ENCODE results near the gene MCAM.

The MCAM gene

DNA sequence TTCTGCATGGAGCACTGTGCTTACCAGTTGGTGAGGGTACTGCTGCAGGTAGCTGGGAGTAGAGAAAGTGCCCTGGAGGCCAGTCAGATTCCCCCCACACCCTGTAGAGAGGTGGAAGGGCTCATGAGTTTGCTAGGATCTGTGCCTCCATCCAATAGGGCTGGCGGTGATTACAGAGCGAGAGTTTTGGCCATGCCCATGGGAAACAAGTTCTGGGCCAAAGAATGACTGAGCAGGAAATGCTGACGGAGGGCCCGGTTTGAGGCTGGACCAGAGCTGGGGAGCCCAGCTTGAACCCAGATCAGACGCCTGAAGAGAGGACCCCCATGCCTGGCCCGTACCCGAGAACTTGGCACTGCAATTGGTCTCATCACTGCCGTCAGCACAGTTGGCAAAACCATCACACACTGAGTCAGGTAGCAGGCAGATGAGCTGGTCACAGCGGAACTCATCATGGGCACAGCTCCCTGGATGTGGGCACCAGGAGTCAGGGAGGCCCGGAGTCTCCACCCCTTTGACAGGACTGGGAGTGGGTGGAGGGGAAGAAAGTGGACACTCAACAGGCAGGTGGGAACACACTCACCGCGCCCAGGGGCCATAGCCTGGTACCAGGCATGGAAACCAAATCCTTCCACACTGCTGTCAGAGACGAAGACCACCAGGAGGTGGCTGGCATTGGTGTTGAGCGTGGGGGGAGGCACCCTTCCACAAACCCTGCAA, 27.5 kb upstream of the MCAM start:
- no peak for DNase-seq

DNA sequence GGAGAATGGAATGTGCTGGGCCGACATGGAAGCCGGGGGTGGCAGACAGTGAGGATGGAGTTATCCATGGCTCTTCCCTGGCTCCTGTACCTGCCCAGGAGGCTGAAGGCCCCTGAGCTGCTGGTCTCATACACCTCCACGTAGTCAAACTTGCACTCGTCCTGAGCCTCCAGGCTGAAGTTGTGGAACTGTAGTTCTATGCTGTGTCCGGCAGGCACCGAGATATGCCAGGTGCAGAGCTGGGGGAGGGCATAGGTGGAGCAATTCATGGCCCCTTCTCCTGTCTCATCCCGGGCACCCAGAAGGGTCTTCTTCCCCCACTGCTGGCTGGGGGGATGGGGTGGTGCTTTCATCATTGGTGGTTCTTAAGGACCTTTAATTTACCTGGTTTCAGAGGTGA, 26.8 kb upstream of the MCAM start:
- no peak for DNase-seq

DNA sequence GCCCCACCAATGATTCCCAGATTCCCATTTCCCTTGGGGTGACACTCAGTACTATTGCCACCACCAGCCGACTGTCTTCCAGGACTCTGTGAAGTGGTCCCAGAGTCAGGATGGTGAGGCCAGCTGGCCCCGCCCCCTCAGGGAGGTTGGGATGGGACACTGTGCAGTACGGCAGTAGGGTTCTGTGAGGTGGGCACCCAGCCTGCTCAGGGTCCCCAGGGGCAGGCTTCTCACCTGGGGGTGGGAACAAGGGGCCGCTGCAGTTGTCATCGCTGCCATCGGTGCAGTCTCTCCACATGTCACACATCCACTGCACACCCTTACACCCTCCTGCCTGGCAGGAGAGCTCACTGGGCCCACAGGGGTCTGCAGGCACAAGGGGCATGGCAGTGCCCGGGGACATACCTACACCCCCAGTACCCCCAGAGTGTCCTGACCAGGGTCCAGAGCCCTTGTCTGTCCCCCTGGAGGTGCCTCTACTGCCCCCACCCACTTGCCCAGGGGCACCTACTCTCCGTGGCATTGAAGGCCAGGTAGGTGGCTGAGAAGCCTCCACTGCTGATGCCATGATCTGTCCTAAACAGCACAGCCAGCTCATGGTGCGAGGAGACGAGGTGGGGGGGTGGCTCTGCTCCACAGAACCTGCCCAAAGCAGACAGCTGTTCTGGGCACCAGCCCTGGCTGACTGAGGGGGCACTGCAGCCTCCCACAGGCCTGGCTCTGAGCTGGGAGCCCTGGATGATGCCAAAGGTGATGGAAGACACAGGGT, 25.6 kb upstream of the MCAM start:
- DNase-seq = no peak

DNA sequence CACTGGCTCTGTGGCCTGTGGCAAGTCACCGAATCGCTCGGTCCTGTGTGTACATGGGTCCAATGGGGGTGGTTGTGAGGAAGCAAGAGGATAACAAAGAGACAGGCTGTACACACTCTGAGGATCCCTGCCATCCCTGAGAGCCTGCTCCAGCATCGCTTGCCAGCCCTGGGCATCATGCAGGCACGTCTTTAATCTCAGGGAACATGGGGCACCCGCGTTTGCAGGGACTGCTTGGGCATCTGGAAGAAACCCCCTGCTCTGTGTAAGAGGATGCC, 25.0 kb upstream of the MCAM start:
- DNase-seq = no peak

DNA sequence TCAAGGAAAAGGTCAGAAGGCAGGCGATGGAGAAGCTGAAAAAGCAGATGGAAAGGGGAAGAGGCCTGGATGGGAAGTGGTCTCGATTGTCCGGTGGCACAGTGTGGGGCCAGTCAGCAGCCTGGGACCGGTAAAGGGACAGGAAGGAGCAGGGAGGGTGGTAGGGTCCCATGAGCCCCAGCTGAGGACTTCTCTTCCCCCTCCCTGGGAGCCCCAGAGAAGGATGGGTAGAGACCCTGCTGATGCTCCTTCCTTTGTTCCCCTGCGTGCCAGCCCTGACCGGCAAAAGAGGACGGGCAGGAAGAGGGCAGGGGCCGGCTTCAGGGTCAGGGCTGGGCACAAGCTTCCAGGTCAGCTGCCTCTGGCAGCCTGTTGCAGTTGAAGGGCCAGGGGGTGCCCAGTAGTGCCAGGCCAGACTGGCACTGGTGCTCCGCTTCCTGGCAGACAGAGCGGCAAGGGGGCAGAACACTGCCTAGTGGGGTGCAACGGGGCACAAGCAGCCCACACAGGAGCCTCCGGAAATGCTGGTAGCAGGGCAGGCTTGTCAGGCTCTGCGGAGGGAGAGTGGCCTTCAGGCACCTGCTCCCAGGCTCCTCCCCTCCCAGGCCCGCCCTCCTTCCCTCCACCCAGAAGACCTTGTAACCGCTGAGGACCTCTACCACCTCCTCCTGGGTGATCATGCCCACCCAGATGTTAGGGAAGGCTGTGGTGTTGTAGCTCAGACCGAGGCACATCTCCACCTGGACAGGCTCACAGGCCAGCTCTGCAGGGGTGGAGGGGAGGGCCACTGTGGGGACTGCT, 24.5 kb upstream of the MCAM start:
- no peak for DNase-seq

DNA sequence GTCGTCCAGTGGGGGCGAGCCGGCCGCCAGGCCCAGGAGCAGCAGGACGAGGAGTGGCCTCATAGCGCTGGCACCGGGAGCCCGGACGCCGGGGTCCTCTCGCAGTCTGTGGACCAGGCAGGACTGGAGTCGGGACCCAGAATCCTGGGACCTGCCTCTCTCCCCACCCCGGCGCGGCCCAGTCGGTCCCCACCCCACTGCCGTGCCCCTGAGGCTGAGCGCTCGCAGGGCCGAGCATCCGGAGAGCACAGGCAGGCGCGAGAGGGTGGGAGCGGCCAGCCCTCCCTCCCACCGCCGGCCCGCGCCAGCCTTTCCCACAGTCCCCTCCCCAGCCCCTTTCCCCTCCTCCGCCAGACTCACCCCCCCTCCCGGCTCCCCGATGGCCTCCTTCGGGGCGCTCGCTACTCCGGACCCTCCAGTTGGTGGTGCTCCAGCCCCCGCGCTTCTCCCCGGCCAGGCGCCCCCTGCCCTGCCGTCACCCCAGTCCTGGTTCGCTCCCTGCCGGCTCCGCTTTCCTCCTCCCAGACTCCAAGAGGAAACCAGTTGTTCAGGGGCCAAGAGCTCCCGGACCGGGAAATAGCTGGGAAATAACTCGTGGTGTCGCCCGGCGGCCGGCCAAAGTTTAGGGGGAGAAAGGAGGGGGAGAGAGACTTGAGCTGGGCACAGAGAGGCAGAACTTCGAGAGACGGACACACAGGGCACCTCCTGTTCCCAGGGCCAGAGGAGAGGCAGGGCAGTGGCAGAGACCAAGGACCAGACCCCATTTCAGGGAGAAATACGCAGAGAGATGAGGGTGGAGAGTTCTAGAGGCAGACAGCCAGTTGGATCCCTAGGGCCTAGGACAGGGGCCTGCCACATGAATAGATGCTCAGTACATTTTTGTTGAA, 23.6 kb upstream of the MCAM start, which contains the start of gene C1QTNF5:
Gene C1QTNF5 (minus strand): TSS at position 549 of the 887 bp plus-strand sequence. CDS start 486 bp downstream, at position 63.
- no peak for DNase-seq

DNA sequence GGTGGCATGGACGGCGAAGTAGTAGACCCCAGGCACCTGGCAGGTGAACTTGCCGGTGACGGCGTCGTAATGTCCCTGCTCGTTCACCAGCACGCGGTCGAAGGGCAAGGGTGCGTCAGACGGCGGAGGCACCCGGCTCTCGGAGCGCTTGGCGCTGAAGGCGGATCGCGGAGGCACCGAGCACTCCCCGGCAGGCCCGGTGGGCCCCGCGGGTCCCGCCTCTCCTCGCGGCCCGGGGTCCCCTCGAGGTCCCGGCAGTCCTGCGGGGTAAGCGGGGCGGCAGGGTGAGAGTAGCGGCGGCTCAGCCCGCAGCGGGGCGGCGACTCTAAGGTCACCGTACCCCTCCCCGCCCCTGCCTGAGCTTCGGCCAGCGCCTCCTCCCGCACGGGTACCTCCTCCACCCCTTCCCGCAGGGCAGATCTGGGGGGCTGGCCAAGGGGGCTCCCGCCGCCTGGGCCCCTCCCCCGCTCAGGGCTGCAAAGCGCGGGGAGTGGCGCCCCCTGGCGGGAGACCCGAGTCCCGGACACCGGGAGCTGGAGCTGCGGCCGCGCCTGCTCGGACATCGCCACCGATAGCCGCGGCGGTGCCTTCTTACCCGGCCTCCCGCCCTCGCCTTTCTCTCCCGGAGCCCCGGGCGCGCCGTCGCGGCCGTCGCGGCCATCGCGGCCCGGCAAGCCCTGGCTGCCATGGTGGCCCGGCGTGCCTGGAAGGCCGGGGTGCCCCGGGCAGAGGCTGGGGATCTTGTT, 22.8 kb upstream of the MCAM start:
- DNase-seq = no peak

DNA sequence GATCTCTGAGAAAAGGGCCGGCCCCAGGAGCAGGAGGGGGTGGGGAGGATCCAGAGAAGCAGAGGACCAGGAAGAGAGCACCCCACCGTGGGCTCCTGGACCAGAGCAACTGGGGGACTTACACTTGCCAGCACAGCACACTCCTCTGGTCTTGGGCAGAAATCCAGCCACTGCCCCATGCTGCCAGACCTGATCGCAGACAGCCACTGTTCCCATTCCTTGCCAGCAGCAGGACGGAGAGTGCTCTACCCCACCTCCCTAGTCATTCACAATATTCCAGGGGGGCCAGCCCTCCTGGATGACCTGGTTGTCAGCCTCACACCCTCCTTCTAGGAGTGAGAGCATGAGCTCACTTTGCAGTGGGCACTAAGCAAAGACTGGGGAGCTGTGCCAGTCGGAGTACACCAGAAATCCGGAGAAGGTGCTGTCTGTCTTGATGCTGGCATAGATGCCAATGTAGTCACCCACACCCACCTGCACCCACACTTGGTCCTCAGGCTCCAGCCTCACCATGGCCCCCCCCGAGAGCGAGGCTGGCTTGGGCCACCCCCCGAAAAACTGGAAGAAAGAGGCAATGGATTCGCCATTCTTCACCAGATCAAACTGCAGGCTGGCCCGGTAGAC, 22.1 kb upstream of the MCAM start:
- no peak for DNase-seq

DNA sequence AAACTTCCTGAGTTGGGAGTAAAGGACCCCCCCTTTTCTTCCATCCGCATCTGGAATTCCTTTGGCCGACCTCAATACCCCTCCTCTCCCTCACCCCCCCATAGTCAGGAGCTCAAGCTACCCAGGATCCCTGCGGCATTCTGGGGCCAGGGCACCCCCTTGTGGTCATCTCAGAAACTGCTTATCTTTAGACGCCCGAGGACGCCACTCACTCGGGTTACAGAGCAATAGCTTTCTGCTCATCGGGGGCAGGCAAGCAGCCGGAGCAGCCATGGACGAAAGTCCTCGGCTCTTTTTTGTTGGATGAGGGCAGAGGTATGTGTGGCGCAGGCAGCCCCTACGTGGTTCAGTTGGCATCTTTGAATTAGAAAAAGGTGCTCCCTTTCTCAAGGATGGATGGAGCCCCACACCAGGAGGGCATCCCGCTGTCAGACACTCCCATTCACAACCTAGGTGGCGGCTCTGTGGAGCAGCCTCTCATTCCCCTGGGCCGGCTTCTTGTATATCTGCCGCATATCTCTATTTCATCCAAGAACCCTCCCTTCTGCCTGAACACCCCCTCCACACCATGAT, 21.5 kb upstream of the MCAM start:
- peak; percentile 84 for DNase-seq

DNA sequence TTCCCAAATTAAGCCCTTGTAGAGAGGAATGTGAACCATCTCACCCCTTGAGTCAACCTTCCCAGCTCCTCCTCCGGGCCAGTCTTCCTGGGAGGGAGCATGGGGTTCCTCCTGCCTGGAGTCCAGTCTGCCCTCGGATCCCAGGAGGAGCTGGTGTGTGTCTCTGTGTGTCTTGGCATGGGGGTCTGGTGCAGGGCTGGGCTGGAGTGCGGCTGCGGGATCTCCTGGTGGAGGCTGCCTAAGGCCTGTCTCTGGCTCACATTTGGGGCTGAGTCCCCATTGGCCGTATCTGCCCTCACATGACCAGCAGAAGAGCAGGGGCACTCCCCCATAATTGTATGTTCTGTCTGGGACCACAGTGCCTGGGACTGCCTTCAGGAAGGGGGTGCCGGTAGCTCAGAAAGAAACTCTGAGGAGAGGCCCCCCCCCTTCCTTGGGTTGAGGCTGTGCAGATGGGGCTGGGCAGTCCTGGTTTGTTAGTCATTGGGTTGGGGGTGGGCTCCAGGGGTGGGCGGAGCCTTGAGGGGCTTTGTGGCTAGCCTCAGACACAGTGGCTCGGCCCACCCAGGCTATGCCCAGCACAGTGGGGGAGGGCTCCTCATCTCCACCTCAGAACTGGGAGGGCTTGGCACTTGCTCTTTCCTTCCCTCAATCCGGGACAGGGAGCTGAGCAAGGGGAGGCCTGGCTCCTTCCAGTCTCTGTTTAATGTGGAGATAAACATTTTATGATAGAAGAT, 20.8 kb upstream of the MCAM start:
- DNase-seq = no peak

DNA sequence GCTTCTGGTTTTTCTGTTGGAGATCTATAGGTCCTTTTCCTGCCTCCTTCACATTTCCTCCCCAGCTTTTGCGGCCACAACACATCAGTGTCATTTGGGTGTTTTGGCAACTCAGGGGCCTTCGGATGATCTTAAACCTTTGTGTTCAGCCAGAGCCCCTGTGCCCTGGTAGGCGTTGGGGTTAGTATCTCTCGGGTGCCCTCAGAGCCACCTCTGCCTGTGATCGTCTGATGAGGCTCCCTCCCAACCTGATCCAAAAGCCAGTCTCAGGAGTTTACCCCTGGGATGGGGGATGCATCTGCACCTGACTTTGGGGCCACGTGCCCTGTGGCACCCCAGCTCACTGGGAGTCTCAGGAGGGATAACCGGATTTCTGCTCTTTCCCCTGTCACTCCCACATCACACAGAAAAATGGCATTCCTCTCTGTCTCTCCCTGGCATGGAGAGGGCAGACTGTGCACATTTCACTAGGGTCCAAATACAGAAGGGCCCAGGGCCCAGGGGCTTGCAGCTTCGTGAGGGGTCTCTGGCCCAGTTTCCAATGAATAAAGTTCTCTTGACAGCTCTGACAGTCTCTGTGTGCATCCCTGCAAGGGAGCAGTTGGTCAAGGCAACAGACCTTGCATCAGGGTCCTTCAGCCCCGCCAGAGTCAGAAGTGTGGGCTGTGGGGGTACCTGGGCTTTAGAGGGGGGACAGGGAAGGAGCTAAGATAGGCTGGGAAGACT, 20.0 kb upstream of the MCAM start:
- no peak for DNase-seq

DNA sequence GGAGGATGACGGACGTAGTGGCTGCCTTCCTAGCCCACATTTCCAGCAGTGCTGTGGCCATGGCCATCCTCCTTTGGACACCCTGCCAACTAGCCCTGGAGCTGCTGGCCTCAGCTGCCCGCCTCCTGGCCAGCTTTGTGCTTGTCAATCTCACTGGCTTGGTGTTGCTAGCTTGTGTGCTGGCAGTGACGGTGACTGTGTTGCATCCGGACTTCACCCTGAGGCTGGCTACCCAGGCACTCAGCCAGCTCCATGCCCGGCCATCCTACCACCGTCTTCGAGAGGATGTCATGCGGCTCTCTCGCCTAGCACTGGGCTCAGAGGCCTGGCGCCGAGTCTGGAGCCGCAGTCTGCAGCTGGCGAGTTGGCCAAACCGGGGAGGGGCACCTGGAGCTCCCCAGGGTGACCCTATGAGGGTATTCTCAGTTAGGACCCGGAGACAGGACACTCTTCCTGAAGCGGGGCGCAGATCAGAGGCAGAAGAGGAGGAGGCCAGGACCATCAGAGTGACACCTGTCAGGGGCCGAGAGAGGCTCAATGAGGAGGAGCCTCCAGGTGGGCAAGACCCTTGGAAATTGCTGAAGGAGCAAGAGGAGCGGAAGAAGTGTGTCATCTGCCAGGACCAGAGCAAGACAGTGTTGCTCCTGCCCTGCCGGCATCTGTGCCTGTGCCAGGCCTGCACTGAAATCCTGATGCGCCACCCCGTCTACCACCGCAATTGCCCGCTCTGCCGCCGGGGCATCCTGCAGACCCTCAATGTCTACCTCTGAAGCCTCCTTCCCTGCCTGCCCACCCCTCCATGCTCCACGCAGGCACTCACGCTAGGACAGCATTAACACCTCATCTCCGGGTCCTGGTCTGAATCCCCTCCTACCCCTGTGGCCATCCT, 19.0 kb upstream of the MCAM start:
- no peak for DNase-seq

DNA sequence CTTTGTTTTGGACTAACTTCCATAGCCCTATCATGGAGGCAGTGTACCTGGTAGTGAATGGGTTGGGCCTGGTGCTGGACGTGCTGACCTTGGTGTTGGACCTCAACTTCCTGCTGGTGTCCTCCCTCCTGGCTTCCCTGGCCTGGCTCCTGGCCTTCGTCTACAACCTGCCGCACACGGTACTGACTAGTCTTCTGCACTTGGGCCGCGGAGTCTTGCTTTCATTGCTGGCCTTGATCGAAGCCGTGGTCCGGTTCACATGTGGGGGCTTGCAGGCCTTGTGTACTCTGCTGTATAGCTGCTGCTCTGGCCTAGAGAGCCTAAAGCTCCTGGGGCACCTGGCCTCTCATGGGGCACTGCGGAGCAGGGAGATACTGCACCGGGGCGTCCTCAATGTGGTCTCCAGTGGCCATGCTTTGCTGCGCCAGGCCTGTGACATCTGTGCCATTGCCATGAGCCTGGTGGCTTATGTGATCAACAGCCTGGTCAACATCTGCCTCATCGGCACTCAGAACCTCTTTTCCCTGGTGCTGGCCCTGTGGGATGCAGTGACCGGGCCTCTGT, 18.2 kb upstream of the MCAM start:
- DNase-seq = no peak

DNA sequence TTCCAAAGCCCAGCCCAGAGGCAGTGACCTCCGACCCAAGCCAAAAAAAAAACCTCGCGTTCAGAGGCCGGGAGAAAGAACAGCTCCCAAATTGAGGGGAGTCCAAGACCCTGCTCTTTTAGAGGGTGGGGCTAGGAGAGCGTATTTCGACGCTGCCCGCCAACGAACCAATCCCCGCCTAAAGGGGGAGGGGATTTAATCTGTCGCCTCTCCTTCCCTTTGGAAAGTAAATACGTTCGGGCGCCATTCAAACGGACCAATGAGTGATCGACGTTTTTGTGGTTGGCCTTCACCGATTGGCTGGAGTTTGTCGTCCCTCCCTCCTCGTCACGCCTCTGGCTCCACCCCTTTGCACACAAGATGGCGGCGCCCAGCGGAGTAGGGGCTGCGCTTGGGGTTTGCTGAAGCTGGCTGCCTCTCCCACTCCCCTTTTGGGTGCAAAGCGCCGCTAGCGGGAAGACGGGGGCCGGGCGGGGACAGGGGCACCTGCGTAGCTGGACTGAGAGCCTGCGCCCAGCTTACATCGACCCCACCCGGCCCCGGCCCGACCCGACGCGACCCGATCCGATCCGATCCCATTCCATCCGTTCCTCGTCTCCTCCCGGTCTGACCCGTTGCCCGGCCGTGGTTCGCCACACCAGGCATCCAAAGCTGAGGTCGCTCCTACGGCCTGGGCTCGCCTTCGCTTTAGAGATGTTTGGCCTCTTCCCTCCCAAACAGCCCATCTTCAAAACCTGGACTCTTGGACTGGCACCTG, 17.4 kb upstream of the MCAM start, which contains the start of gene RNF26:
Gene RNF26 (plus strand): TSS at position 354 of the 757 bp plus-strand sequence. CDS start 596 bp downstream, outside the sequence.
- peak; percentile 94 for DNase-seq

DNA sequence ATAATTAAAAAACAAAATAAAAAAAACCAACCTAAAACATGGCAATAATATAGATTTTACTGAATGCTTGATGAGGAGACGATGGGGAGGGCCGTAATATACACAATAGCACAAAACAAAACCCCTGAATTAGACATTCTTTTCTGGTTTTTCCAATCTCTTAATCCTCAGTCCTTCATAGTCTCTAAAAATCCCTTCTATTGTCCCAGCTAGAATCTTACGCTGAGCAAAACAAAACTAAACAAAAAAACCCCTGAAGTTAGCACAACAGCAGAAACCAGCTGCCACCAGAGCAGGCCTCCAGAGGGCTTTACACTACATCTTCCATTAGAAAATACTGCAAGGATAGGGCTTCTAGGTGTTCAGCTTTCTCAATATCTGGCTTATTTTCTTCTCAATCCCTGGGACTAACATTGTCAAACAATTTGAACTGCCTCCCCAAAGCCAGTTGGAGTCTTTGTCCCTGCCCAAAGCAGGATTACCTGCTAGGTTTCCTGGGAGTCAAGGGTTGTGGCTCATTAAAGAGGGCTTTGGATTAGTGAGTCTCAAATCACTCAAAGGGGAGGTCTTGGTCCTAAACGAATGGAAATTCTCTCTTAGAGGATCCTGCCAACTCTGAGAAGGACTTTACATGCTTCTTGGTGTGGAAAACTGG, 15.3 kb upstream of the MCAM start:
- DNase-seq = no peak

DNA sequence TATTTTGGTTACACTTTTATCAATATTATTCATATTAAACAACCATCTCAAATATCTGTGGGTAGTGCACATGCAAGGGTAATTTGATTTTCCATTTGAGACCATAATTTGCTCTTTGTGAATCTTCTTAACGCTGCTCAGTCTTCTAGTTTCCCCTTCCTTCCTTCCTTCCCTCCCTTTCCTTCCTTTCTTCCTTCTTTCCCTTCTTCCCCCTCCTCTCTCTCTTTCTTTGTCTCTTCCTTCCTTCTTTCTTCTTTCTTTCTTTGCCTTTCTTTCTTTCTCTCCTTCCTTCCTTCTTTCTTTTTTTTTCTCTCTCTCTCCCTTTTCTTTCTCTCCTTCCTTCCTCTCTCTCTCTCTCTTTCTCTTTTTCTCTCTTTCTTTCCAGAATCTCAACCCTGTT, 13.3 kb upstream of the MCAM start:
- no peak for DNase-seq

DNA sequence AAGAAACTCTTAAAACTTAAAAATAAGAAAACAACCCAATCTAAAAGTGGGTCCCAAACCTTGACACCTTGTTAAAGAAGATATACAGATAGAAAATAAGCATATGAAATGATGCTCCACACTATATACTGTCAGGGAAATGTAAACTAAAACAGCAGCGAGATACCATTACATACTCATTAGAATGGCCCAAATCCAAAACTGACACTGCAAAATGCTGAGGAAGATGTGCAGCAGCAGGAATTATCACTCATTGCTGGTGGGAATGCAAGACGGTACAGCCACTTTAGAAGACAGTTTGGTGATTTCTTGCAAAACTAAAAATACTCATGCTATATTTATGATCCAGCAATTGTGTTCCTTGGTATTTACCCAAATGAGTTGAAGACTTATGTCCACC, 12.4 kb upstream of the MCAM start:
- no peak for DNase-seq
